ENCODE results near the gene ZNF385C. TPM values are rescaled to one million over a fixed set of nuclear protein-coding genes. Genes with fewer than 3 reads are reported as not detected.
"Not testable (repeated sequence)": the region's sequence is repeated elsewhere in the genome, so short reads cannot be mapped to it uniquely, and the experiment has no call there.

Gene ZNF385C
- total RNA-seq, 1 donor from 2014 or later: not detected

- no peak for DNase-seq (ENCODE audit: low read depth)
- H3K4me3 ChIP-seq (ENCODE audit: low read depth, low read length): no peak overlapping the region
- no peak for TF ChIP-seq CTCF (conservative IDR thresholded peaks at IDR 0.05; ENCODE audit: low read depth, low read length)
Measured at GRCh38 chr17:42026857-42027589, 71.2 kb downstream of the ZNF385C start.

GRCh38 chr17:42025936-42026335 is 72.3 kb downstream of the ZNF385C start:
- TF ChIP-seq CTCF (conservative IDR thresholded peaks at IDR 0.05; ENCODE audit: low read depth, low read length): no peak
- no peak for DNase-seq (ENCODE audit: low read depth)
- no peak overlapping the region for H3K4me3 ChIP-seq (ENCODE audit: low read depth, low read length)

- no peak for DNase-seq (ENCODE audit: low read depth)
- H3K4me3 ChIP-seq (ENCODE audit: low read depth, low read length): no peak overlapping the region
- no peak for TF ChIP-seq CTCF (conservative IDR thresholded peaks at IDR 0.05; ENCODE audit: low read depth, low read length)
Measured at GRCh38 chr17:42025191-42025579, 73.1 kb downstream of the ZNF385C start.

- no peak overlapping the region for H3K4me3 ChIP-seq (ENCODE audit: low read depth, low read length)
- no peak for TF ChIP-seq CTCF (conservative IDR thresholded peaks at IDR 0.05; ENCODE audit: low read depth, low read length)
- no peak for DNase-seq (ENCODE audit: low read depth)
Measured at GRCh38 chr17:42023524-42024349, 74.5 kb downstream of the ZNF385C start.

- peak overlapping the region; percentile 64 for H3K4me3 ChIP-seq (ENCODE audit: low read depth, low read length)
- DNase-seq (ENCODE audit: low read depth): not testable (repeated sequence)
Measured at GRCh38 chr17:42020845-42021244, 77.4 kb downstream of the ZNF385C start.

GRCh38 chr17:42019509-42020404 is 78.5 kb downstream of the ZNF385C start, which contains the start of gene NKIRAS2:
TSS of gene NKIRAS2 (plus strand) at chr17:42020090. CDS start at chr17:42021578, 1,488 bp downstream.
- TF ChIP-seq CTCF (conservative IDR thresholded peaks at IDR 0.05; ENCODE audit: low read depth, low read length): peak; percentile 74
- H3K4me3 ChIP-seq (ENCODE audit: low read depth, low read length): peak within 1 kb of the TSS; percentile 64
- no peak for DNase-seq (ENCODE audit: low read depth)

GRCh38 chr17:42018988-42019387 is 79.3 kb downstream of the ZNF385C start:
- no peak overlapping the region for H3K4me3 ChIP-seq (ENCODE audit: low read depth, low read length)
- no peak for TF ChIP-seq CTCF (conservative IDR thresholded peaks at IDR 0.05; ENCODE audit: low read depth, low read length)
- DNase-seq (ENCODE audit: low read depth): no peak

All from epithelial cell of proximal tubule (primary cell).